Right lobe of liver (tissue), 4 donors: ENCODE measurements around the gene ARFGAP3.

Experiments used
- CTCF ChIP-seq, 4 donors: fragments of 200-600 bp in 3 of 4; fragments of 450-650 bp in 1 of 4; IDR thresholded peaks; one replicate each; pipeline versions ENCODE4 v1.5.1 to v1.8.0; 2016 to 2022; ENCODE audit warnings: antibody characterized with exemption in 4 of 4, mild to moderate bottlenecking in 2 of 4
- POLR2A ChIP-seq: fragments of 450-650 bp; IDR thresholded peaks from one replicate; pipeline ENCODE4 v1.6.1; 2017; ENCODE audit warnings: antibody characterized with exemption, mild to moderate bottlenecking
- donor health status: DM: no; HTN: no; CAD: no.
- donor health status: DM: no; HTN: no; CAD: no.
- donor health status: DM: no; HTN: yes; CAD: no.

GRCh38 chr22:42895541-42895981, 38.5 kb upstream of the ARFGAP3 start:
- TF ChIP-seq CTCF (IDR thresholded peaks at IDR 0.05) (no peak), POLR2A (no peak)
